HG02885 (cell line): ENCODE results near the gene PBRM1.
A peak's percentile ranks its signal among the peaks of the same experiment; 100 is the strongest.

Experiments
- ATAC-seq: cut with Tn5 transposase; IDR thresholded peaks from one replicate; pipeline ENCODE4 v1.9.1; 2021; ENCODE audit warnings: mild to moderate bottlenecking; ENCODE audit not compliant: unreplicated experiment, poor library complexity

Gene PBRM1

DNA sequence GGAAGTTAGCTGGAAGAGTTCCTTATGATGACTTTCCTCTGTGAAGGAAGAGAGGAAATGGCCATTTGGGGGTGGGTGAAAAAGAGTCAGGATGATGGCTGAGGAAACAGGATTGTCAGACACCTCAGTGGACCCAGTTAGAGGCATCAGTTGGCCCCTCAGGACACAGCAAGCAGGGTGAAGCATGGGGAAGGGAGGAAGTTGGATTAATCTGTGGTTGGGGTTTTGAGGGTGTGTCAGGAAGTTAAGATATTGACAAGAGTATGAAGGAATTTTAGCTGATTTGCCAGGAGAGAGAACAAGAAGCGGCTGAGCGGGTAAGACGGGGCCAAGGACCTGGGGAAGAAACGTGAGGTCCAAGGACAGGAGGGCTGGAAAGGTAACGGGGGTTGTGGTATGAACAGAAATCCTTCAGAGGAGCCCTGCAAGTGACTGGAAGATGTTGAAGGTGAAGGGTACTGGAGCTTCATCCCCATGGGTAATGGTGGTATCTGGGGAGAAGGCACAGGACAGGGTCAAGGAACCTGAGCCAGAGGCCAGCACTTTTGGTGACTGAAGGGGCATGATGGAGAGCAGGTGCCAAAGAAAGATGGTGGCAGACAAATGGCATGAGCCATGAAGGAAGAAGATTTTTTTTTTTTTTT is 146.6 kb downstream of the PBRM1 start:
- no peak for ATAC-seq

DNA sequence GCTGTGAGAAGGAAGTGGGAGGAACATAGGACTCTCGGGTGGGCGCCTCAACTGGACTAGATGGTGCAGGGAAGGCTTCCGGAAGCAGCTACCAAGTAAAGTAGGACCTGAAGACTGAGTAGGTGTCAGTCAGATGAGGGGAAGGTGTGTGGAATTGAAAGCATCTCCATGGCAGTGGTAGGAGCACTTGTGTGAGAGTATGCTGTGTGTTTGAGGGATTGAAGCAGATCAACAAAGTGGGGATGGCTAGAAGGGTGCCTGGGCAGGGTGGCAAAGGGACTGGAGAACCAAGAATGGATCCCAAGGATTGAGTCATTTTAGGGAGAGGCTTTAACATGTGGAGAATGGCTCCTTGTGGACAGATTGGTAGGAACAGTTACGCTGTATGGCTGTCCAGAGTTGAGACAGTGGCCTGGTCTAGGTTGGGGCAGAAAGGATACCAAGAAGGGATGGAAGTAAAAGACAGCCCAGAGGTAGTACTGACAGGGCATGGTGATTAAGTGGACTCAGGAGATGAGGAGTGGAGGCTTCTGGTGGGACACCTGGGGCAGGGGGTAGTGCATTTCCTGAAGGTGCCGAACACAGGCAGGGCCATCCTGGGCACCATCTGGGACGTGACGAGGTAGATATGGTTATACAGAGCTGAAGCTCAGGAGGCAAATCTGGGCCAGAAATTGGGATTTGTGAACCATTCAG is 147.8 kb downstream of the PBRM1 start:
- ATAC-seq: no peak

DNA sequence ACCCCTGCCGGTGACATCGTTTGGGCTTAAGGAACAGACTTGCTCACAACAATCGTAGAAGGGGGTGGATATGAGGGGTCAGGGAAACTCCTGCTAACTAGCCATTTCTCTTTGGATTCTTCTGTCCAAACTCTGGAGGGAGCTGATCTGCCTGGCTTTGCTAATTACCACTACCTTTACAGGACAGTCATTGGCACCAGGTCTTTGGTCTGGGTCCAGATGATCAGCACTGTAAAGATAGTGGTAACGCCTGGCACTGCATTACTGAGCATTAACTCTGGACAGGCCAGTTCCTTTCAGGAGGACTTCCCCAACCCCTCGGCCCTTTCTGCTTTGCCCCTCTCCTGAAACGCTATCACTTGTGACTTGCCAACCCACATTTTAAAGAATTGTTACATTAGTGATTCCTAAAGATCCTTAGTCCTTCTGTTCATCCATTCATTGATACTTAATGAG is 148.5 kb downstream of the PBRM1 start:
- no peak for ATAC-seq

DNA sequence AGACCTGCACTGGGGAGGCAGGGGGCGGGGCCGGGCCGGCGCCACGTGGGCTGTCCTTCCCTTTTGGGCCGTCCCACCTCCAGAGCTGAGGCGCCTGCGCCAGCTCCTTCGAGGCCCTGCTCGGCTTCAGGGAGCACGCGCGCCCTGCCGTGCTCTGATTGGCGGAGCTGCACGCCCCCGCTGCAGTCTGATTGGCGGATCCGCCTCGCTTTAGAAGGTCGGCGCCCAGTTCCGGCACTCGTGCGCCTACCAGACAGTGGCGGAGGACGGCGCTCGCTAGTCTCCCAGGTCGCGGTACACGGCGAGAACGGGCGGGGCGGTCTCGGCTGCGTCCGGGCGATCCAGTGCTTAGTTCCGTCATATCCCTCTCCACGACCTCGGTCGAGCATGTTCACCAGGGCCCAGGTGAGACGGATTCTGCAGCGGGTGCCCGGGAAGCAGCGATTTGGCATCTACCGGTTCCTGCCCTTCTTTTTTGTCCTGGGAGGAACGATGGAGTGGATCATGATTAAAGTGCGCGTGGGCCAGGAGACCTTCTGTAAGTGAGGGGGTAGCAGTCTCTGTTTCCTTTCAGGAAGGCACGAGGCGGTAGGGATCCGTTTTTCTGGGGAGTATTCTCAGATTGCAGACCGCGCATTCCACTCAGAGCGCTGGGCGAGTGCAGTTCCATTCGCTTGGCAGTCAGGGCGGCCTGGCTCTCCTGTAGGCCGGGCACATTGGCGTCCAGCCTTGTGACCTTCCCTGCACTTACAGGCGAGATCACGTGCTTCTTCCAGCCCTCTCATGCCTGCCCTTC is 149.1 kb downstream of the PBRM1 start, which contains the start of gene UQCC5:
Gene UQCC5 (plus strand): TSS at position 237 of the 796 bp plus-strand sequence. CDS start 151 bp downstream, at position 388.
- ATAC-seq: peak; percentile 85

DNA sequence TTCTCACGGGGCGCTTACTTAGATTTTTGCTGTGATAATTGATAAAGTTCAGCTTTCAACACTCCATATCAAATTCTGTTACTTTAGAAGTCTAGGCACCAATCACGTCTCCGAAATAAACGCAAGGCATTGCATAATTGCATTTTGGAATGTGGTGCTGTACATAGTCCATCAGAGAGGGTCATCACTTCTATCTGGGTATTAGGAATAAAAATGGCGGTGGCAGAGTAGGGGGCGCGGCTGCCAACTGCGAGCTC is 149.7 kb downstream of the PBRM1 start:
- no peak for ATAC-seq

DNA sequence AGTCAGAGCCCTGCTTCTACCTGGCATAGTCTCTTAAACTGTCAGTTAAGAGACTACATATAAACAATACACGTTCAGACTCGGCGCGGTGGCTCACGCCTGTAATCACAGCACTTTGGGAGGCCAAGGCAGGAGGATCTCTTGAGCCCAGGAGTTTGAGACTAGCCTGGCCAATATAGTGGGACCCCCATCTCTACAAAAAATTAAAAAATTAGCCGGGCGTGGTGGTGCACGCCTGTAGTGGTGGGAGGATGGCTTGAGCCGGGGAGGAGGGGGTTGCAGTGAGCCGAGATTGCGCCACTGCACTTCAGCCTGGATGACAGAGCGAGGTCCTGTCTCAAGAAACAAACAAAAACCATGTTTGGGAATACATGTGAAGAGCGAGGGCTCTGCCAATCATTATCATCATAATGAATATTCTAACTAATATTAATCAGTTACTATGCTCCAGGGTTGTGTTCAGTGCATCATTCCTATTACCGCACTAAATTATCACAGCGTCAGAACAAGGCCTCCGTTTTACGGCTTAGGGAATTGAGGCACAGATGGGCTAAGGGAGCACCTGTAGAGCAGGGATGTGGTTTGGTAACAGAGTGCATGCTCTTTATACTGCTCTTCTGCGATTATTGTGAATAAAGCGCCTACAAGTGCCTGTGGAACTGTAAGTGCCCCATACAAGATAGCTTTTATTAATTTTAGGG is 150.2 kb downstream of the PBRM1 start:
- no peak for ATAC-seq

DNA sequence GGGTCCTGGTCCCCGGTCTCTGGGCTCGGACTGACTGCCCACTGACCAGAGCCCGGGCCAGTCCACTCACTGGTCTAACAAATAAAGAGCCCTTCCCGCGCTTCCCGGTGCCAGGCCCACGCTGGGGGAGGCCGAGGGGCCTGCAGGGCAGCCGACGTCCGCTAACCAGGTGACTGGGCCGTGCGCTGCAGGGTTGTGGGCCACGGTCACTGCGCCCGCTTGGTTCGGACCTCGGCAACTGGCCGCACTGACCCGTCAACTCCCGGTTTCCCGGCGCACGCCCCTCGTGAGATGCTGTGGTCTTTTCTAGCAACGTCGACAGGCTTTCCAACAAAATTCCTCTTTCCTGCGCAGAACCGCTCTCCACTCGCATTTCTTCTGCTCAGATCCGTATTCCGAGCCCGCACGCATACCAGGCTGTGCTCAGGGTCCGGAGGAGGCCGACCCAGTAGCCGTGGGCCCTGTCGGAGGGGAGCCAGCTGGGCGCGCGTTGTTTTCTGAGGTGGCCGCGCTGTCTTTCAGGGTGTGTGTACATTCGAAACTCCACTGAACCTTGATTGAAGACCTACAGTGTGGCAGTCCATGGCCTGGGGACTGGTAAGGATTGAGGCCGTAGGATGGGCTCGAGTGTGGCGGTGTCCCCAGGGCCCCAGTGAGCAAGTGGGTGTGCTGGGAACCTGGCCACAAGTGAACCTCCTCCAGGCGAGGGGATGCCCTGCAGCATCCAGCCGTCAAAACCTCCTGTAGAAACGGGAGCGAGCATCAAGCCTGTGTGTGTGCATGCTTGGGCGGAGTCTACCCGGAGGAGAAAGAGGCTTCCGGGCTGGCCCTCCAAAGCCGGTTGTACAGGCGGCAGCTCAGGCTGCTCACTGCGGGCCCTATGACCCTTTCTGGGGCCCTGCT is 151.2 kb downstream of the PBRM1 start:
- ATAC-seq: no peak

DNA sequence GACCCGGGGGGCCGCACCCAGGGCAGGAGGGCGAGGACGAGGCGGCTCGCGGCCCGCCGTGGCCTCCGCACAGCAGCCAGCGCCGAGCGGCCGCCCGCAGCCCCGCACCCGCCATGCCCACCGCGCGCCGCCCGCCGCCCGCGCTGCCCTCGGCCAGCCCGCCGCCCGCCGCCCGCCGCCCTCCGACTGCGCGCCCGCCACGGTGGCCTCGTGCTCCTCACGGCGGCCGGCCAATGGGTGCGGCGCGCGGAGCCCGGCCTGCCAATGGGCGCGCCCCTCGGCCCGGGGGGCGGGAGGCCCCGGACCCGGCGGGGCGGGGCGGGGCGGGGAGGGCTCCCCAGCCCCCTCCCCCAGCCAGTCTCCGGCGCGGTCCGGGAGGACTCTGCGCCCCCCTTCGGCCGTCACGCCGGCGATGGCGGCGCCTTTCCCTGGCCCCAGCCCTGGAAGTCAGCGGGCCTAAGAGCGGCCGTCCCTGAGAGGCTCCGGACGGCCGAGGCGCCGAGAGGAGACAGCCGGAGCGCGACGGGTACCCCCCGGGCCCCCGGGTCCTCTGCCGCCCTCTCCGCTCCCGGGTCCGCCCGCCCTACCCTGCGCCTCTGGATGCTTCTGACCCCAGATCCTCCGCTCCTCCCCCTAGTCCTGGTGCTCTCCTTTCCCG is 152.0 kb downstream of the PBRM1 start, which contains the start of gene NT5DC2:
Gene NT5DC2 (minus strand): TSS at position 235 of the 658 bp plus-strand sequence. CDS start 120 bp downstream, at position 115.
- ATAC-seq: peak; percentile 40

DNA sequence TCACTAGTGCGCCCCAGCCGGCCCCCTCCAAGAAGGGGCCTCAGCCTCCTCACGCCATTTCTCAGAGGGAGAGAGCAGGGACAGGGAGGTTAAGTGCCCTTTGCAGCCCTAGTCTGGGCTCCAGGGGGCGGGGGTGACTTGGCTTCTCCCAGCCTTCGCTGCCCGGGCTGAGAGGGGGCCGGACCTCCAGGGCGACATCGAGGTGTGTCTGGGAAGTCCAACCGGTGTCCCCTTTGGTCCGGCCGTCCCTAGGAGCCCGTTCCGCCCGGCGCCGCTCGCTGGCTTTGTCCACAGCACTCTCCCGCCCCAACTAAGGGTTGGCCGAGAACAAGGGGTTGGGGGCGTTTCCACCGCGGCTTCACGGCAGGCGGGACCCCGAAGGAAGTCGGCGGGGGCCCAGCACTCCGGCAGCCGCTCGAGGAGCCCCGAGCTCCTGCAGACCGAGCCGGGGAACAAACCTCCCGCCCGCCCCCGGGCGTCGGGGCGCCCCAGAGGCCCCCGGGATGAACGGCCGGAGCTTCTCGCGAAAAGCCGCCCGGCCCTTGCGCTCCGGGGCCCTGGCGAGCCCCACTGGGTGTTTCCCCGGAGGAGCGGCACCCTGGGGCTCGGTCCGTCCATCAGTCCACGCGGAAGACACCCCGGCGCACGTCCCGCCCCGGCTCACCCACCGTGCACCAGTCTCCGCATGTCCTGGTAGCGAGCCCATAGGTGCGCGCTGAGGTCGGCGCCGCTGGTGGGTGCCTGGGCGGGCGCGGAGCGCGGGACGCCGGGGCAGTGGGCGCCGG is 152.7 kb downstream of the PBRM1 start:
- ATAC-seq: peak; percentile 1

DNA sequence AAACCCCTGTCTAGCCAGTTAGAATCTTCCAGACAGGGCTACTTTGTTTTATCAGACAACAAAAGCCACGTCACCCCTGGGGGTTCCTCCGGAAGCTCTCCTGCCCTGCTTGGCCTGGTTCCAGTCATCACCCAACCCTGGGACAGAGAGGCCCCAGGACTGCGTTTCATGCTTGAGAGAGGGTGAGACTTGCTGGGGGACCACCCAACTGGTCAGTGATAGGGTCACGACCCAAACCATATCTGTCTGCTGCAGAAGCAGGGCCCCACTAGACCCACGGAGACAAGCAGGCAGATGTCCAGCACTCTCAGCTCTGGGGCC is 153.2 kb downstream of the PBRM1 start:
- no peak for ATAC-seq

DNA sequence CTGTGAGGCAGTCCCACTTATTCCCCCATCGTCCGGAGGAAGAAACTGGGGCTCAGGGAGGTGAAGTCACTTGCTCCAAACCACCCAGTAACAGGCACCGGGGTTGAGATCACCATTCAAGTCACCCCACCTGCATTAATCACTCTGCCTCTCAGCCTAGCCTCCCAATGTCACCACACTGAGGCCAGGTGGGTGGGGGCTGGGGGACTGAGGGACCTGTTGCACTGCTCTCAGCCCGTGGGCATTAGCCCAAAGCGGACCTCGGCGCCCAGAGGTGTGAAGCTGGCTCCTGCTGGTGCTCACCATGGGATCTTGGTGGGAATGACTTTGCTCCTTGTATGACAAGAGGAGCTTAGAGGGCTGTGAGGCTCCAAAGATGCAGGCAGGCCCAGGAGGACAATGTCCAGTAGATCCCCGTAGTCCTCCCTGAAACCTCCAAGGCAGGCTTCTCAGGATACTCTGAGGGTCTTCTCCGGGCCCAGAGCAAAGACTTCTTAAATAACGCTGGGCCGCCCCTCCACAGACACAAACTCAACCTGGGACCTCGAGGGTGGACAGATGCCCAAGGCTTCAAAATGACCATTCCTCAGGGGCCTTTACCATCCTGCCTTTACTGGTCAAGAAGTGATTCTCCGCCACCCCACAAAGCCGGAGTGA is 153.7 kb downstream of the PBRM1 start:
- ATAC-seq: no peak

DNA sequence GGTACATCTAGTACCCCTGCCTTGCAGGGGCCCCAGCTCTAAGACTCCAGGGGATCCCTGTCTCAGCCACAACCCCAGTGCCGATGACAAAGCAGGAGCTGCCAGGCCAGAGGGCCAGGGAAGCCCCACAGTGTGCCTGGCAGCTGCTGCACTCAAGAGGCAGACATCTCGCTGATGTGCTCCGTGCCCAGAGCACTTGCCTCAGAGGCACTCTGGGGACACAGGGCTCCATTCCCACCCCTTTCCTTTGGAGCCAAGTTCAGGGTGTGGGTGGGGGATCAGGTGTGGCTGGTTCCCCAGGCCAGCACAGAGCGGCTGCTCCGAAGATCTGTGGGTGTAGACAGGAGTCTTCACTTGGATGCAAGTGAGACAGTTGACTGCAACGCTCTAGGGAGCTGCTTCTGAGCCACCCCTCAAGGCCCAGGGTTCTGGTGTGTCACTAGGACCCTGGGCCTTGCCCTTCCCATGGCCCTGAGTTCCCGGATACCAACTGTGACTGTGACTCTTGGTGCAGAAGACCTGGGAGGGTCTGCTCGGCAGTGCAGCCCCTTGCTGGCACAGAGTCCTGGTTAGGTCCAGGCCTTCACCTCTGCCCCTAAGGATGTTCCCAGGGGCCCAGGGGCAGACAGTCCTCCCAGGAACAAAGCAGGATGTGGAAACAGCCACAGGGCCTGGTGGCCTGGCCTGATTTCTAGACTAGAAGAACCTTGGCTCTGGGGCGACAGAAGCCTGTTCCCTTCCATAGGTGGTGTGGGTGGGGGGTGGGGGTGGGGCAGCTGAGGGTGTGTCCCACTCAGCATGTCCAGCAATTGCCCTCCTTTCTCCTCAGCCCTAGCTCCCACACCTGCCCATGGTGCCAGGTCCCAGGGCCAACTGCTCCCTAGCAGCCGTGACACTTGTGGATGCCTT is 154.5 kb downstream of the PBRM1 start:
- no peak for ATAC-seq

DNA sequence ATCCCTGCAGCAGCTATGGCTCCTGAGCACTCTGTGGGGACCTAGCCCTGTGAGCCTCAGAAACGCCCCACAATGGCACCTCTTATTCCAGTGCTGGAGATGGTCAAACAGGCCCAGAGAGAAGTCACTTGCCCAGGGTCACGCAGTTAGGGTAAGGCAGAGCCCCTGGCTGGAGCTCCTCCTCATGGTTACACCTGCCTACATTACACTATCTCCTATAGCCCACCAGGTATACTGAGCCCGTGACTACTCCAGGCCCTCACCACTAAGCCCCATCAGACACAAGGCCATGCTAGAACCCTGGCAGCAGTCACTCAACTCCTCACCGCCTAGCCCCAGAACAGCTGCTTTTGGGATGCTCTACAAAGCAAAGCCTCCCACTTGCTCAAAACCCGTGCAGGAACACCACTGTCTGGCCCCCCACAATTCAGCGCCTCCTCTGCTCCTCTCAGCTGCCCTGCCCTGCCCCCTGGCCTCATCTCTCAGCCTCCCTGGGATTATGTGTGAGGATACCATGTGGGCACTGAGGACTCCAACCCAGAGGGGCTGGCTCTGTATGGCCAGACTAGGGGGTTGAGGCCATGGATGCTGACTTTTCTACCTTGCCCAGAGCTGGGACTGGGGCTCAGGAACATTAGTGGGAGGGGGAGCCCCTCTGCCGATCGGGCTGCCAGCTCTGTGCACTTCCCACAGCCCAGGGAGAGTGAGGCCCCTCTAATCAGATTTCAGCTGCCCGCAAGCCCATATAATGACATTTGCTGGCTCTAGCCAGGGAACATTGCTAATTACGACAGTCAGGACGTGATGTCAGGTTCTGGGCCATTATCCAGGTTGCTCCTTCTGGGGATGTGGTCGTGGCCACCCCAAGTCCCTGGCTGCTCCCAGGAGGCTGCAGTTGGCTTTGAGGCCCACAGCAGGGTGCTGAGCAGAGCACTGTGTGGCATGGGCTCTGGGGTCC is 156.1 kb downstream of the PBRM1 start:
- no peak for ATAC-seq

DNA sequence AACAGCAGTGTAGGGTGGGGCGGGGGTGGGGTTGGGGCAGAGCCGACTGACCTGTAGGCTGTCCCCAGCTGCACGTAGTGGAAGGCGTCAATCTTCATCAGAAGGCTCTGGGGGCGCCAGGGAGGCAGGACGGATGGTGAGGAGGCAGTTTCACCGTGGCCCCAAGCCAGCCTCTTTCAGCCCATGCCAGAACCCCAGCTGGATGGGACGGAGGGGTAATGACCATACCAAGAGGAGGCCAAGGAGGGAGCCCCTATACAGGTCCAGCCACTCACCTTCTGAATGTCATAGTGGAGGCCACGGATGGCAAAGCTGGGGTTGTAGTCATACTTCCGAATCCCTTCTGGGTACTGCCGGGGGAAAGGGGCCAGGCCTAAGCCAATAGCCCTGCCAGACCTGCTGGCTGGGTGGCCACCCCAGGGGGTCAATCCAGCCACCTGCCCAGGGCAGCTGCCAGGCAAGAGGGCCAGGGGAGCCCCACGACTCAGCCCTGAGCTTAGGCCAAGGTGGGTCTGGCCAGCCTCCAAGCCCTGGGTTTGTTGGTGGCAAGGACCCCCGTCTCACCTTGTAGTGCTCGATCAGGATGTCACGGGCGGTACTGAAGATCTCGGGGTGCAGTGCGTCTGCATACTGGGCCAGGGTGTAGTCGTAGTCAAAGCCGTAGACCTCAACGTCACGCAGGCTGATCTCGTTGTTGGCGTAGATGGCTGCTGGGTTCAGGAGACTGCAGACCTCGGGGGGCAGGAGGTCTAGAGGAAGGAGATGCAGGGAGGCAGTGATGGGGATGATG is 156.9 kb downstream of the PBRM1 start:
- no peak for ATAC-seq
